ENCODE results near the gene DUOXA2. TPM values are rescaled to one million over a fixed set of nuclear protein-coding genes. Genes with fewer than 3 reads are reported as not detected.

DUOXA2 gene
- total RNA-seq, 1 donor from 2014 or later = not detected

DNA sequence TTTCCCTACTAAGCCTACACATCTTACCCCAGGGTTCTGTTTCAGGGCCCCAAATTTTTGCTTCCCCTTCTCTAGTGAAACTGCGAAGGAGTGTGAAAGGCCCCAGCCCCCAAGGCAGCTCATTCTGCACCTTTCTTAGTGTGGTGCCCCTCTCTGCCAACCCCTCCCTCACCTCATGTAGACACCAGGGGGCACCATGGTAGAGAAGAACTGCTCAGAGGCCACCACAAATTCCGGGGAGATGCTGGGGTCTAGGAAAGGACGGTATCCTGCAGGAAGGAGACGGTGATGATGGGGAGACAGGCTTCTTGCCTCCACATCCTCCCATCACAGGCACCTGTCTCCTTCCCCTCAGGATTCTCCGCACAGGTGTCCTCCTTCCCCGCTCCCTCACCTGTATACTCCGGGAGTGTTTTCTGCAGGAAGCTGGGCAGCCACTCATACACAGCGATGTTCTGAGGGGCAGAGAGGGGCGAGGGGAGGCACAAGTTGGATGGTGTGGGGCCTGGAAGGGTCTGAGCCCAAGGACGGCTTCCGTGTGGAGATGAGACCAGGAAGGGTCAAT, 3.8 kb upstream of the DUOXA2 start:
- TF ChIP-seq, protein P1, sequence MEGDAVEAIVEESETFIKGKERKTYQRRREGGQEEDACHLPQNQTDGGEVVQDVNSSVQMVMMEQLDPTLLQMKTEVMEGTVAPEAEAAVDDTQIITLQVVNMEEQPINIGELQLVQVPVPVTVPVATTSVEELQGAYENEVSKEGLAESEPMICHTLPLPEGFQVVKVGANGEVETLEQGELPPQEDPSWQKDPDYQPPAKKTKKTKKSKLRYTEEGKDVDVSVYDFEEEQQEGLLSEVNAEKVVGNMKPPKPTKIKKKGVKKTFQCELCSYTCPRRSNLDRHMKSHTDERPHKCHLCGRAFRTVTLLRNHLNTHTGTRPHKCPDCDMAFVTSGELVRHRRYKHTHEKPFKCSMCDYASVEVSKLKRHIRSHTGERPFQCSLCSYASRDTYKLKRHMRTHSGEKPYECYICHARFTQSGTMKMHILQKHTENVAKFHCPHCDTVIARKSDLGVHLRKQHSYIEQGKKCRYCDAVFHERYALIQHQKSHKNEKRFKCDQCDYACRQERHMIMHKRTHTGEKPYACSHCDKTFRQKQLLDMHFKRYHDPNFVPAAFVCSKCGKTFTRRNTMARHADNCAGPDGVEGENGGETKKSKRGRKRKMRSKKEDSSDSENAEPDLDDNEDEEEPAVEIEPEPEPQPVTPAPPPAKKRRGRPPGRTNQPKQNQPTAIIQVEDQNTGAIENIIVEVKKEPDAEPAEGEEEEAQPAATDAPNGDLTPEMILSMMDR (conservative IDR thresholded peaks at IDR 0.05) = no peak
- no peak overlapping the region for H3K27ac Mint-ChIP-seq (ENCODE audit: unreplicated experiment)
- DNase-seq (ENCODE audit: low read depth, low spot score) = no peak
- no peaks in the 10 kb centered on the region for H3K36me3 Mint-ChIP-seq (ENCODE audit: low read depth)
- H3K9me3 Mint-ChIP-seq = no peaks in the 10 kb centered on the region
- H3K27me3 Mint-ChIP-seq (ENCODE audit: low read depth) = peaks cover 64% of the 10 kb centered on the region
- no peak overlapping the region for H3K4me3 Mint-ChIP-seq
- peaks cover 7% of the 10 kb centered on the region for H3K4me1 Mint-ChIP-seq

DNA sequence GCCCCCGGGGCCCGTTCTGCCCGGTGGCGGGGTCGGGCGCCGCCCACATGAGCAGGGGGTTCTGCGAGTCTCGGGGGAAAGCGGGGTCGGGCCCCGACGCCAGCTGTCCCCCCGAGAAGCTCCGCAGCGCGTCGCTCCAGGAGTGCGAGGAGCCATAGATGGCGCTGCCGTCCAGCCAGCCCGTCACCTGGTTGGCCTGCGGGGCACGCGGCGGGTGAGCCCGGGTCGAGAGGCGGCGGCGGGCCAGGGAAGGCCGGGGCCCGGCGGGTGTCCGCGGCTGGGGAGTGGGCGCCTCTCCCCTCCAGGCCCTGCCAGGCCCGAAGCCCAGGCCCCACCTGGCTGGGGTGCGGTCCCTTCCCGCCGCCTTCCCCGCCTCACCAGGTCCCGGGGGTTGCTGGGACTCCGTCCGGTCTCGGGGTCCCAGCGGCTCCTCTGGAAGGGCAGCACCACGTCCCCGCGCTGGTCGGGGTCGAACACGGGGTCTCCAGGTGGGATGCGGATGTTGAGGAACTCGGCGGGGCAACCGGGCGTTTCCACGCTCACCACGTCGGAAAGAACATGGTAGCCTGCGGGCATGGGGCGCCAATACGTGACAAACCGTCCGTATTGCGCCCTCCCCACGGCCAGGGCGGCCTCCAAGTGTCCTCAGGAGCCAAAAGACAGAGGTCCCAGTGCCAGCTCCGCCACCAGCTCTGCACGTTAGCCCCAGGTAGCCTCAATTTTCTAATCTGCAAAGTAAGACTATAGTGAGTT, 2.6 kb upstream of the DUOXA2 start:
- Mint-ChIP-seq H3K36me3 (ENCODE audit: low read depth) (no peaks in the 10 kb centered on the region), H3K27me3 (ENCODE audit: low read depth) (peaks cover 73% of the 10 kb centered on the region), H3K4me1 (peaks cover 7% of the 10 kb centered on the region), H3K9me3 (no peaks in the 10 kb centered on the region), H3K4me3 (no peak overlapping the region), H3K27ac (ENCODE audit: unreplicated experiment) (no peak overlapping the region)
- TF ChIP-seq, protein P1 (conservative IDR thresholded peaks at IDR 0.05) = no peak
- no peak for DNase-seq (ENCODE audit: low read depth, low spot score)

DNA sequence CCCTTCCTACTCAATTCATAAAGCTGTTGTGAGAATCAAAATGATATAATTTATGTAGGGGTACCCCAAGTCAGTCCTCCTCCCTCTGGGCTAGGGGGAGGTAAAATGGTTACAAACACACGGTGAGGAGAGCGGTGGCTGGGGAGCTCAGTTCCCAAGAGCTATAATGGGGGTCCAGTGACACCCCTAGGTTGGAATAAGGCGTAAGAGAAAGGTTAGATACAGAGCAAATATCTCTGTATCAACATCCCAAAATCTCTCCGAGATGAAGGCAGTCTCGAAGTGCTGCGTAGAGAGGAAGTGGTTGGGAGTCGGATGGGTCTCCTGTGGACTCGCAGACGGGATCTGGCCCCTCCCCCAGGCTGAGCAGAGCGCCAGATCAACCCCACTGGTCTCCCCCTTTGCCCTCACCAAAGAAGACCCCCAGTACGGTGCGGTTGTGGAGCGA, 2.0 kb upstream of the DUOXA2 start:
- peaks cover 7% of the 10 kb centered on the region for H3K4me1 Mint-ChIP-seq
- H3K27ac Mint-ChIP-seq (ENCODE audit: unreplicated experiment) = no peak overlapping the region
- TF ChIP-seq, protein P1 (conservative IDR thresholded peaks at IDR 0.05) = no peak
- no peaks in the 10 kb centered on the region for H3K9me3 Mint-ChIP-seq
- H3K36me3 Mint-ChIP-seq (ENCODE audit: low read depth) = no peaks in the 10 kb centered on the region
- peaks cover 73% of the 10 kb centered on the region for H3K27me3 Mint-ChIP-seq (ENCODE audit: low read depth)
- no peak for DNase-seq (ENCODE audit: low read depth, low spot score)
- peak overlapping the region; percentile 31 for H3K4me3 Mint-ChIP-seq

DNA sequence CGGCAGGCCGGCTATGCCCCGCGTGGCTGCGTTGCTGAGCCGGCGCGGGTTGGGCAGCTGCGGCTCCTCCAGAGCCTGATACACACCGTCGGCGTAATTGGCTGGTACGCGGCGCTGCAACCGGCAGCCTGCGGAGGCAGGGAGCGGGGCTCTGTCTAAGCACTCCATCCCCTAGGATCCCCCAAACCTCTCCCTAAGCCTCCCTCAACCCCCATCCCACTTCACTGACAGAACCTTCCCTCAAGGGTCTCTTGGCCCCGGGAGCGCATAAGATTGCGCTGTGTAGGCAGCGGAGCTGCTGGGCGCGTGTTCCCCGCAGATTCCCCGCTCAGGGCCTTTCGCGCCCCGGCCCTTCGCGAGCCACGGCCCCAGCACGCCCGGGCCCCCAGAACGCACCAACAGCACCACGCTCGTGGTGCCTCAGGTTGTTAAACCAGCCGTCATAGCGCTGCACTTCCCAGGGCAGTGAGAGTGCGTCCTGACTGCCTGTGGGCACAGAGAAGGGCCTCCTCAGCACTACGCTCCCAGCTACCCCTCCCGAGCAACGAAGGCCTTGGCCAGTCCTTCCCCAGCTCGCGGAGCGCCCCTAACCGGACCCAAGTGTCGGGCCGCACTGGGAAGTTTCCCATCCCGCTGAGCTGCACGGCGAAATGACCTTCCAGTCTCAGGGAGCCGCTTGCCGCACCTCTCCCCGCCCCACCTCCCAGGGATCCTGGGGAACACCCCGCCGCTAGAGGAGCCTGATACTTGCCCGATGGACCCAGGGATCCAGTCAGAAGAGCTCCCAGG, 1.3 kb upstream of the DUOXA2 start:
- H3K4me1 Mint-ChIP-seq = peaks cover 7% of the 10 kb centered on the region
- no peak overlapping the region for H3K27ac Mint-ChIP-seq (ENCODE audit: unreplicated experiment)
- H3K9me3 Mint-ChIP-seq = no peaks in the 10 kb centered on the region
- H3K4me3 Mint-ChIP-seq = peak overlapping the region; percentile 31
- DNase-seq (ENCODE audit: low read depth, low spot score) = no peak
- H3K36me3 Mint-ChIP-seq (ENCODE audit: low read depth) = no peaks in the 10 kb centered on the region
- H3K27me3 Mint-ChIP-seq (ENCODE audit: low read depth) = peaks cover 79% of the 10 kb centered on the region
- TF ChIP-seq, protein P1 (conservative IDR thresholded peaks at IDR 0.05) = no peak

DNA sequence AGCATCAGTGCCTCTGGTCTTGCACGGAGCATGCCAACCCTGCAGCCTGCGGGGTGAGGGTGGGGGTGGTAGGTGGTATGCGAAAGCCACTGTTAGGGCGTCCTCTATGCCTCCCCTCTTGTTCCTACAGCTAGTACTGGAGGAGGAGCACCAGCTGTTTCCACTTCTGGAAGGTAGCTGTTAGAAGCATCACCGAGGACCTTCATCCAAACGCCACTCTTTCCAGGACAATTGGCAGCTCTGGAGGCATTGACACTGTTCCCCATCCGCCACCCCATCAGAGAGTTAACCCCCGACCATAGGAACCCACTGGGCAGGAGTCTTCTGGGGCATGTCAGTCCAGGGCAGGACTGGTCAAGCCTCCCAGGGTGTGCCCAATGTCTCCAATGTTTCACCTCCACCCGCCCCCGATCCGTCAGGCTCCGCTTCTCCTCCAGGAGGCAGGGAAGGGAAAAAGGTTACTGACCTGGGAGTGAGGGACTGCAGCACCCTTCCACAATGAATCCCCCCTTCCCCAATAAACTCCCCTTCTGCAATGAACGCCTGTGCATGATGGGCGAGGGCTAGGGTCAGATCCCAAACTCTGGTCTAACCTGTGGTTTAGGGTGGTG, 641 bp upstream of the DUOXA2 start:
- Mint-ChIP-seq H3K9me3 (peaks cover 4% of the 10 kb centered on the region), H3K4me1 (peaks cover 13% of the 10 kb centered on the region), H3K27me3 (ENCODE audit: low read depth) (peaks cover 84% of the 10 kb centered on the region), H3K4me3 (no peak overlapping the region), H3K27ac (ENCODE audit: unreplicated experiment) (no peak overlapping the region), H3K36me3 (ENCODE audit: low read depth) (no peaks in the 10 kb centered on the region)
- TF ChIP-seq, protein P1 (conservative IDR thresholded peaks at IDR 0.05) = no peak
- no peak for DNase-seq (ENCODE audit: low read depth, low spot score)
